Stimulated activated CD4-positive, alpha-beta T cell treated with anti-CD3 and anti-CD28 coated beads, TNF-alpha, amount 100 ng/mL, for 1 hour (primary cell): Measurements from ENCODE around the gene CAMK2D.

Source experiments
- DNase-seq, 3 donors: peaks; one replicate each; pipeline ENCODE4 v3.0.0-alpha.2; 2020; ENCODE audit warnings: low read depth in 3 of 3, low spot score in 1 of 3

The CAMK2D gene

GRCh38 chr4:113404167-113404571 is 357.4 kb downstream of the CAMK2D start:
- DNase-seq: no peak
